ENCODE measurements around the gene ZNF407. TPM values are rescaled to one million over a fixed set of nuclear protein-coding genes. Genes with fewer than 3 reads are reported as not detected.

ZNF407 gene
- total RNA-seq, 1 donor from 2014 or later, result 26.7 TPM

DNA sequence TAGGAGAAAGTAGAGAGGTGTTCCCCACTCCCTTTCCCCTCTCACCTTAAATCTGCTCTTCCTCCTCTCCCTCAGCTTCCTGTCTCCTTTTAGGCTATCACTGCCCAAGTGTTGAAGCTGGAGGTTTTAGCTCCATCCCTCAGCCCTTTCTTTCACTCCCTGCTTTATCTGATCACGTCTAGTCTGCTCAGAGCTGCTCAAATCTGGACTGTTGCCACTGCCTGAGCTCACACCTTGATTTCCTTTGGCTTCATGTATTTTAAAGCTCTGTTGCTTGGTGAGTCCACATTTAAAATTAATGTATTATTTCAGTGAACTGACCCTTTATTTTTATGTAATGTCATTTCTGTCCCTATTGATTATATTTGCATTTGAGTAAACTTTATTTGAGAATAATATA, 374.7 kb downstream of the ZNF407 start:
- CTCF ChIA-PET, result no interaction called here
- H3K27ac Mint-ChIP-seq, result no peak overlapping the region
- H3K4me1 Mint-ChIP-seq, result peaks cover 2% of the 10 kb centered on the region

DNA sequence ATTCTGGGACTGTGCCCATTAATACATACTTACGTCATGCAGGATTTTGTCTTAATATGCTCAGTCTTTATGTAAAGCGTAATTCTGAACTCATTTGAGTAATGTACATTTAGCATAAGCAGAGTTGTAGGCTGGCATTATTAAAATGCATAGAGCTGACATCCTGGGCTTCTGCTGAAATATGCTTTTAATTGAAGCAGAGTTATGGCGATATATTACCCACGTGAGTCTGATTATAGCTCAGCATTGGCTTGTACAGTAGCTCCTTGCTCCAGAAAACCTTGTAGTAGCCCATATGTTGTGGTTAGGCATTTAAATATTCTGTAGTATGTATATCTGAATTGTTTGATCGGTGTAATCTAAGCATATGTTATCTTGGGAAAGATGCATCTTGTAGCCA, 377.3 kb downstream of the ZNF407 start:
- Mint-ChIP-seq H3K4me3 (no peak overlapping the region), H3K27me3 (no peaks in the 10 kb centered on the region), H3K4me1 (peaks cover 2% of the 10 kb centered on the region), H3K36me3 (ENCODE audit: low read depth) (peaks cover 4% of the 10 kb centered on the region), H3K27ac (no peak overlapping the region), H3K9me3 (no peaks in the 10 kb centered on the region)
- TF ChIP-seq, protein P1, sequence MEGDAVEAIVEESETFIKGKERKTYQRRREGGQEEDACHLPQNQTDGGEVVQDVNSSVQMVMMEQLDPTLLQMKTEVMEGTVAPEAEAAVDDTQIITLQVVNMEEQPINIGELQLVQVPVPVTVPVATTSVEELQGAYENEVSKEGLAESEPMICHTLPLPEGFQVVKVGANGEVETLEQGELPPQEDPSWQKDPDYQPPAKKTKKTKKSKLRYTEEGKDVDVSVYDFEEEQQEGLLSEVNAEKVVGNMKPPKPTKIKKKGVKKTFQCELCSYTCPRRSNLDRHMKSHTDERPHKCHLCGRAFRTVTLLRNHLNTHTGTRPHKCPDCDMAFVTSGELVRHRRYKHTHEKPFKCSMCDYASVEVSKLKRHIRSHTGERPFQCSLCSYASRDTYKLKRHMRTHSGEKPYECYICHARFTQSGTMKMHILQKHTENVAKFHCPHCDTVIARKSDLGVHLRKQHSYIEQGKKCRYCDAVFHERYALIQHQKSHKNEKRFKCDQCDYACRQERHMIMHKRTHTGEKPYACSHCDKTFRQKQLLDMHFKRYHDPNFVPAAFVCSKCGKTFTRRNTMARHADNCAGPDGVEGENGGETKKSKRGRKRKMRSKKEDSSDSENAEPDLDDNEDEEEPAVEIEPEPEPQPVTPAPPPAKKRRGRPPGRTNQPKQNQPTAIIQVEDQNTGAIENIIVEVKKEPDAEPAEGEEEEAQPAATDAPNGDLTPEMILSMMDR (IDR thresholded peaks at IDR 0.05), result no peak
- POLR2A ChIA-PET, result no interaction called here
- intact Hi-C loops (cut with micrococcal nuclease), result no loop called here
- DNase-seq, result no peak
- ATAC-seq (ENCODE audit: low read depth), result no peak
- CTCF ChIA-PET, result no interaction called here

More for the DNA sequence above, 374.7 kb downstream of the ZNF407 start:
- ATAC-seq (ENCODE audit: low read depth) (no peak), DNase-seq (no peak)
- intact Hi-C loops (cut with micrococcal nuclease), result no loop called here
- TF ChIP-seq, protein P1 (IDR thresholded peaks at IDR 0.05), result no peak
- H3K9me3 Mint-ChIP-seq, result no peaks in the 10 kb centered on the region
- peaks cover 4% of the 10 kb centered on the region for H3K36me3 Mint-ChIP-seq (ENCODE audit: low read depth)
- POLR2A ChIA-PET, result no interaction called here
- H3K27me3 Mint-ChIP-seq, result no peaks in the 10 kb centered on the region
- H3K4me3 Mint-ChIP-seq, result no peak overlapping the region

DNA sequence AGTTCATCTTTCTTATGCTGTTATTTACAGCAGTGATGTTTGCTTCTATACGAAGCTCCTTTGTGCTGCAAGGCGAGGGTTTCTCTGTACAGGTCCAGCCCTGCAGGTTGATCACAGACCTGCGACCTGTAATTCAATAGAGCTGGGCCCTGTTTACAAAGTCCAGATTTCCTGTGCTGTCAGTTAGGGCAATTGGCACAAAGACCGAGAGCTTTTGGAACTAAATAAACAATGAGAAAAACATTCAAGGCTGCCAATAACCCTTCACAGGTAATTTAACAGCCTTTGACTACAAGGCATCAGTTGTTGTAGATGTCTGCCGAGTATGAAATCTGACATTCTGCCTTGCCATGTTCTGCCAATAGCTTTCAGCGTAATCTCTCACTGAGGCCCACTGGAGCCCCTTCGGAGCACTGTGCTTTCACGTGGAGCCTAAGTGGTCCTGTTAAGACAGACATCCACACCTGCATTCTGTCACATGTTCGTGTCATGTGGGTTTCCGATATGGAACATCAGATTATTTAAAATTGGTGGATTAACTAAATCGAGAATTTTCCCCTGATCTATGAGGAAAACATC, 378.8 kb downstream of the ZNF407 start:
- Mint-ChIP-seq H3K27ac (no peak overlapping the region), H3K9me3 (no peaks in the 10 kb centered on the region), H3K4me3 (no peak overlapping the region), H3K4me1 (peaks cover 2% of the 10 kb centered on the region), H3K36me3 (ENCODE audit: low read depth) (peaks cover 13% of the 10 kb centered on the region), H3K27me3 (no peaks in the 10 kb centered on the region)
- ChIA-PET CTCF (no interaction called here), POLR2A (no interaction called here)
- intact Hi-C loops (cut with micrococcal nuclease), result no loop called here
- TF ChIP-seq, protein P1 (IDR thresholded peaks at IDR 0.05), result no peak
- DNase-seq, result no peak
- no peak for ATAC-seq (ENCODE audit: low read depth)

DNA sequence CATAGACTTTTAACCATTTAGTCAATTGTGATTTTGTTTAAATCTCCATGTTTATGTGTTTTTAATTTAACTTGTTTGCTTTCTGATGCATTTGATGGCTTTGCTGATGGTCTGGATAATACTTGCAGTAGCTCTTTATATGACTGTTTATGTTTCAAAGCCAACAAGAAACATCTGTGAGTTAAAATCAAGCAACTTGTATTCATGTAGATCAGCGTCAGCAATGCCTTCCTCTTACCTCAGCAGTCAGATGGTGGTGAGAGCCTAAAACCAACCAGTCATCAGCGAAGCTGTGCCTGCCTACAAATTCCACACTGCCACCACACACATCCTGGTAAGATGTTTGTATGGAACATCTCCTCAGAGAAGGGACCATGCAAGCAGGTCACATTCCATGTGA, 379.4 kb downstream of the ZNF407 start:
- Mint-ChIP-seq H3K27me3 (no peaks in the 10 kb centered on the region), H3K36me3 (ENCODE audit: low read depth) (peaks cover 14% of the 10 kb centered on the region), H3K27ac (no peak overlapping the region), H3K9me3 (no peaks in the 10 kb centered on the region), H3K4me3 (no peak overlapping the region), H3K4me1 (peaks cover 2% of the 10 kb centered on the region)
- ChIA-PET POLR2A (no interaction called here), CTCF (no interaction called here)
- DNase-seq (no peak), ATAC-seq (ENCODE audit: low read depth) (no peak)
- intact Hi-C loops (cut with micrococcal nuclease), result no loop called here
- TF ChIP-seq, protein P1 (IDR thresholded peaks at IDR 0.05), result no peak

DNA sequence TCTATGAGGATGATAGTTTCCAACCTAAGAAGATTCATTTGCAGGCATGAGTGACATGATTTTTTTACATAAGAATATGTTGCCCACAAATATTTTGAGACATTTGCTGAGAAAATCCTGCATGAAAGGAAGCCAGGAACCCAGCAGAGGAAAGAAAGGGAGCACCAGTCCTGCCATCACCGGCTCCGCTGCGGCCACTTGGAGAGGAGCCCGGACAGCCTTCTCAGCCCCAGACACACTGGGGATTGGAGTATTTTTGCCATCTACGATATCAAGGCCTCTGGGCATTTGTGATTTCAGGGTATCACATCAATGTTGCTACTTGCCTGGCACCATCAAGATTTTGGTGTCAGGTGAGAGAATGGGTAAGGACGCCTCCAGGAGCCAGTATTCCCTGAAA, 383.0 kb downstream of the ZNF407 start:
- CTCF ChIA-PET, result no interaction called here
- DNase-seq (no peak), ATAC-seq (ENCODE audit: low read depth) (no peak)
- no peak overlapping the region for H3K4me3 Mint-ChIP-seq
- POLR2A ChIA-PET, result no interaction called here
- no peaks in the 10 kb centered on the region for H3K9me3 Mint-ChIP-seq
- peaks cover 17% of the 10 kb centered on the region for H3K36me3 Mint-ChIP-seq (ENCODE audit: low read depth)
- TF ChIP-seq, protein P1 (IDR thresholded peaks at IDR 0.05), result no peak
- no peaks in the 10 kb centered on the region for H3K27me3 Mint-ChIP-seq
- no peak overlapping the region for H3K27ac Mint-ChIP-seq
- no peaks in the 10 kb centered on the region for H3K4me1 Mint-ChIP-seq
- intact Hi-C loops (cut with micrococcal nuclease), result no loop called here
